Smooth muscle cell of the umbilical artery (primary cell): Measurements from ENCODE around the gene U2AF2. TPM values are rescaled to one million over a fixed set of nuclear protein-coding genes. Genes with fewer than 3 reads are reported as not detected.

Source experiments
- total RNA-seq: library from RNA; depleted of rRNA; stranded (reverse); fragments of >200 nt; gene quantifications from 2 replicates; pipeline ENCODE4 v1.2.3, GENCODE V29; 2014

U2AF2 gene
- total RNA-seq: 61.8 and 111 TPM in 2 replicates

GRCh38 chr19:55654868-55655647 is at the start of gene U2AF2:
U2AF2 (plus strand) TSS chr19:55655035; CDS start chr19:55655105, 70 bp downstream.

GRCh38 chr19:55605637-55606470 is 49.0 kb upstream of the U2AF2 start, which contains the start of gene ZNF865:
ZNF865 (plus strand) TSS chr19:55605647; CDS start chr19:55613619, 7,972 bp downstream.

GRCh38 chr19:55624109-55625003 is 30.5 kb upstream of the U2AF2 start, which contains the start of gene ZNF784:
ZNF784 (minus strand) TSS chr19:55624566; CDS start chr19:55624561, 5 bp downstream.

GRCh38 chr19:55640577-55641425 is 14.0 kb upstream of the U2AF2 start, which contains the start of gene ZNF580:
ZNF580 (plus strand) TSS chr19:55641002; CDS start chr19:55642509, 1,507 bp downstream.

GRCh38 chr19:55643003-55643886 is 11.6 kb upstream of the U2AF2 start, which contains the start of gene ZNF581:
ZNF581 (plus strand) TSS chr19:55643649; CDS start chr19:55644572, 923 bp downstream.

GRCh38 chr19:55647732-55648584 is 6.9 kb upstream of the U2AF2 start, which contains the start of gene CCDC106:
CCDC106 (plus strand) TSS chr19:55648212; CDS start chr19:55649047, 835 bp downstream.

GRCh38 chr19:55674841-55675660 is 20.2 kb downstream of the U2AF2 start, which contains the start of gene EPN1:
EPN1 (plus strand) TSS chr19:55675226; CDS start chr19:55678628, 3,402 bp downstream.

Other genes with a start within 250 kb of the U2AF2 start
- gene UBE2S, start 247.2 kb upstream of the U2AF2 start, total RNA-seq: 72.5 and 94.4 TPM in 2 replicates
- gene SHISA7, start 211.7 kb upstream of the U2AF2 start, total RNA-seq: not detected in 2 replicates
- gene ISOC2, start 193.4 kb upstream of the U2AF2 start, total RNA-seq: 29.4 and 47.2 TPM in 2 replicates
- gene C19orf85, start 190.3 kb upstream of the U2AF2 start, total RNA-seq: not detected in 2 replicates
- gene ZNF628, start 178.4 kb upstream of the U2AF2 start, total RNA-seq: 1.5 and 3.0 TPM in 2 replicates
- gene NAT14, start 169.8 kb upstream of the U2AF2 start, total RNA-seq: 18.0 and 20.5 TPM in 2 replicates
- gene SSC5D, start 166.6 kb upstream of the U2AF2 start, total RNA-seq: 13.7 and 16.0 TPM in 2 replicates
- gene SBK2, start 117.9 kb upstream of the U2AF2 start, total RNA-seq: not detected in 2 replicates
- not detected in 2 replicates for gene SBK3, start 109.5 kb upstream of the U2AF2 start, total RNA-seq
- gene ZNF579, start 74.2 kb upstream of the U2AF2 start, total RNA-seq: 3.9 and 6.5 TPM in 2 replicates
- 3.0 and 3.6 TPM in 2 replicates for gene FIZ1, start 55.5 kb upstream of the U2AF2 start, total RNA-seq
- gene ZNF524, start 54.7 kb upstream of the U2AF2 start, total RNA-seq: 5.9 and 7.1 TPM in 2 replicates
- 2.1 and 3.3 TPM in 2 replicates for gene ZNF865, start 49.4 kb upstream of the U2AF2 start, total RNA-seq
- gene ZNF784, start 30.5 kb upstream of the U2AF2 start, total RNA-seq: 2.5 and 4.2 TPM in 2 replicates
- gene ZNF580, start 14.0 kb upstream of the U2AF2 start, total RNA-seq: 4.8 and 4.9 TPM in 2 replicates
- 10.7 and 14.6 TPM in 2 replicates for gene ZNF581, start 11.4 kb upstream of the U2AF2 start, total RNA-seq
- gene CCDC106, start 6.8 kb upstream of the U2AF2 start, total RNA-seq: 8.2 and 8.6 TPM in 2 replicates
- gene EPN1, start 20.2 kb downstream of the U2AF2 start, total RNA-seq: 51.4 and 172 TPM in 2 replicates
- gene NLRP9, start 83.4 kb downstream of the U2AF2 start, total RNA-seq: not detected in 2 replicates
- gene RFPL4A, start 104.1 kb downstream of the U2AF2 start, total RNA-seq: not detected in 2 replicates
- not detected in 2 replicates for gene RFPL4AL1, start 114.1 kb downstream of the U2AF2 start, total RNA-seq
- not detected in 2 replicates for gene NLRP11, start 177.0 kb downstream of the U2AF2 start, total RNA-seq
- gene NLRP4, start 181.5 kb downstream of the U2AF2 start, total RNA-seq: not detected in 2 replicates